Measurements from ENCODE around the gene RPS6KB2. TPM values are rescaled to one million over a fixed set of nuclear protein-coding genes. Genes with fewer than 3 reads are reported as not detected.

RPS6KB2 gene
- polyA plus RNA-seq, 1 donor from 2014 or later = 92.8 TPM

DNA sequence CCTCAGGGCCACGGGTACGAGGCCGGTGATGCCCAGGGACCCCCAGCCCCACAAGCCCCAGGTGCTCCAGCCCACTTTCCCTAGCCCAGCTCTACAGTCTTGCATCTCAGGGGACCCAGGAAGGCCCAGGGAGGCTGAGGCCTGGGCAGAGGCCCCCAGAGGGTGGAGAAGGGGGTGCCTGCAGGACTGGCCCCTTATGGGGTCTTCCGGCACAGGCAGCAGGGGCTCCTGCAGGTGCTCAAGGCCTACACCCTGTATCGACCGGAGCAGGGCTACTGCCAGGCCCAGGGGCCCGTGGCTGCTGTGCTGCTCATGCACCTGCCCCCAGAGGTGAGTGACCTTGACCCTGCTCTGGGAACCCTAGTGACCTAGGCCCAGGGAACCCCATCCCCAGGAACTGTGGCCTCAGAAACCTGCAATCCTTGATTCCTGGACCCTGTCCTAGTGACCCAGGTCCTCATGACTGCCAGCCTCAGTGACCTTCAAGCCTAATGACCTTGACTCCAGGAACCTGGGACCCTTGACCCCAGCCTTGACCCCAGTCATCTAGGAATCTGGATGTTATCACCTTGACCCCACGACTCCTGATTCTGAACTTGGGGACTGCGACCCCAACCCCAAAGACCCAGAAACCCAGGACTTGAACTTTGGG lies 22.5 kb upstream of the RPS6KB2 start:
- Histone ChIP-seq H3K9ac (ENCODE audit: low read length) (no peak overlapping the region), H3K4me3 (ENCODE audit: low read length) (no peak overlapping the region), H4K20me1 (ENCODE audit: insufficient read depth) (no peaks in the 10 kb centered on the region), H3F3A (ENCODE audit: insufficient read depth, low read length, poor library complexity, severe bottlenecking) (no peaks in the 10 kb centered on the region), H2AFZ (ENCODE audit: low read depth, low read length) (no peak overlapping the region), H3K36me3 (ENCODE audit: insufficient read depth, low read length) (no peaks in the 10 kb centered on the region), H3K79me2 (replicated peaks; ENCODE audit: insufficient read depth, low read length) (peaks cover 4% of the 10 kb centered on the region), H3K4me2 (ENCODE audit: low read length) (no peak overlapping the region), H3K27ac (ENCODE audit: low read length) (no peak overlapping the region), H3K27me3 (ENCODE audit: insufficient read depth, low read depth, low read length) (no peaks in the 10 kb centered on the region), H3K9me2 (ENCODE audit: insufficient read depth, low read length) (no peaks in the 10 kb centered on the region), H3K9me3 (ENCODE audit: low read length) (no peaks in the 10 kb centered on the region)
- TF ChIP-seq SMC3 (conservative IDR thresholded peaks at IDR 0.05; ENCODE audit: poor library complexity) (no peak), POLR2AphosphoS5 (IDR thresholded peaks at IDR 0.05) (no peak), EP300 (conservative IDR thresholded peaks at IDR 0.05; ENCODE audit: poor library complexity, severe bottlenecking) (no peak), TAF1 (IDR thresholded peaks at IDR 0.05; ENCODE audit: low read depth) (no peak), RAD21 (conservative IDR thresholded peaks at IDR 0.05) (no peak), MXI1 (conservative IDR thresholded peaks at IDR 0.05; ENCODE audit: poor library complexity, severe bottlenecking) (no peak), EZH2 (IDR thresholded peaks at IDR 0.05; ENCODE audit: borderline replicate concordance, insufficient read depth, low read length, poor library complexity, severe bottlenecking) (no peak)
- TF ChIP-seq, protein P1, sequence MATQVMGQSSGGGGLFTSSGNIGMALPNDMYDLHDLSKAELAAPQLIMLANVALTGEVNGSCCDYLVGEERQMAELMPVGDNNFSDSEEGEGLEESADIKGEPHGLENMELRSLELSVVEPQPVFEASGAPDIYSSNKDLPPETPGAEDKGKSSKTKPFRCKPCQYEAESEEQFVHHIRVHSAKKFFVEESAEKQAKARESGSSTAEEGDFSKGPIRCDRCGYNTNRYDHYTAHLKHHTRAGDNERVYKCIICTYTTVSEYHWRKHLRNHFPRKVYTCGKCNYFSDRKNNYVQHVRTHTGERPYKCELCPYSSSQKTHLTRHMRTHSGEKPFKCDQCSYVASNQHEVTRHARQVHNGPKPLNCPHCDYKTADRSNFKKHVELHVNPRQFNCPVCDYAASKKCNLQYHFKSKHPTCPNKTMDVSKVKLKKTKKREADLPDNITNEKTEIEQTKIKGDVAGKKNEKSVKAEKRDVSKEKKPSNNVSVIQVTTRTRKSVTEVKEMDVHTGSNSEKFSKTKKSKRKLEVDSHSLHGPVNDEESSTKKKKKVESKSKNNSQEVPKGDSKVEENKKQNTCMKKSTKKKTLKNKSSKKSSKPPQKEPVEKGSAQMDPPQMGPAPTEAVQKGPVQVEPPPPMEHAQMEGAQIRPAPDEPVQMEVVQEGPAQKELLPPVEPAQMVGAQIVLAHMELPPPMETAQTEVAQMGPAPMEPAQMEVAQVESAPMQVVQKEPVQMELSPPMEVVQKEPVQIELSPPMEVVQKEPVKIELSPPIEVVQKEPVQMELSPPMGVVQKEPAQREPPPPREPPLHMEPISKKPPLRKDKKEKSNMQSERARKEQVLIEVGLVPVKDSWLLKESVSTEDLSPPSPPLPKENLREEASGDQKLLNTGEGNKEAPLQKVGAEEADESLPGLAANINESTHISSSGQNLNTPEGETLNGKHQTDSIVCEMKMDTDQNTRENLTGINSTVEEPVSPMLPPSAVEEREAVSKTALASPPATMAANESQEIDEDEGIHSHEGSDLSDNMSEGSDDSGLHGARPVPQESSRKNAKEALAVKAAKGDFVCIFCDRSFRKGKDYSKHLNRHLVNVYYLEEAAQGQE (IDR thresholded peaks at IDR 0.05; ENCODE audit: borderline replicate concordance) = no peak
- TF ChIP-seq, protein P2, sequence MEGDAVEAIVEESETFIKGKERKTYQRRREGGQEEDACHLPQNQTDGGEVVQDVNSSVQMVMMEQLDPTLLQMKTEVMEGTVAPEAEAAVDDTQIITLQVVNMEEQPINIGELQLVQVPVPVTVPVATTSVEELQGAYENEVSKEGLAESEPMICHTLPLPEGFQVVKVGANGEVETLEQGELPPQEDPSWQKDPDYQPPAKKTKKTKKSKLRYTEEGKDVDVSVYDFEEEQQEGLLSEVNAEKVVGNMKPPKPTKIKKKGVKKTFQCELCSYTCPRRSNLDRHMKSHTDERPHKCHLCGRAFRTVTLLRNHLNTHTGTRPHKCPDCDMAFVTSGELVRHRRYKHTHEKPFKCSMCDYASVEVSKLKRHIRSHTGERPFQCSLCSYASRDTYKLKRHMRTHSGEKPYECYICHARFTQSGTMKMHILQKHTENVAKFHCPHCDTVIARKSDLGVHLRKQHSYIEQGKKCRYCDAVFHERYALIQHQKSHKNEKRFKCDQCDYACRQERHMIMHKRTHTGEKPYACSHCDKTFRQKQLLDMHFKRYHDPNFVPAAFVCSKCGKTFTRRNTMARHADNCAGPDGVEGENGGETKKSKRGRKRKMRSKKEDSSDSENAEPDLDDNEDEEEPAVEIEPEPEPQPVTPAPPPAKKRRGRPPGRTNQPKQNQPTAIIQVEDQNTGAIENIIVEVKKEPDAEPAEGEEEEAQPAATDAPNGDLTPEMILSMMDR (IDR thresholded peaks at IDR 0.05; ENCODE audit: poor library complexity, severe bottlenecking) = no peak

DNA sequence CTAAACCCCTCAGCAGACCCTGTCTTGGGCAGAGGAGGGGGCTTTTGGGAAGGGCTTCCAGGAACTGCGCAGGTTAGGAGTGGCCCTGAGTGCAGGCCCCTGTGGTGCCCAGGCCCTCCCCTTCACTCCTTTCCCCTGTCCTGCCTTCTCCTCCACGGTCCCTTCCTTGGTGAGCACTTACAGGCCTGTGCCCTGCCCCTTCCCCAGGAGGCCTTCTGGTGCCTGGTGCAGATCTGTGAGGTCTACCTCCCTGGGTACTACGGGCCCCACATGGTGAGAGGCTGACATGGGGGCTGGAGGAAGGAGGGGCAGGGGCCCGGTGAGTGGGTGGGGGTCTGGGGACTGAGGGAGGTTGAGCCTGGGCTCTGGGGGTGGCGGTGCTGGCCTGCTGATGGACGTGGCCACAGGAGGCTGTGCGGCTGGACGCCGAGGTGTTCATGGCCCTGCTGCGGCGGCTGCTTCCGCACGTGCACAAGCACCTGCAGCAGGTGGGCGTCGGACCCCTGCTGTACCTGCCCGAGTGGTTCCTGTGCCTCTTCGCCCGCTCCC lies 21.8 kb upstream of the RPS6KB2 start:
- no peak overlapping the region for H3K4me3 ChIP-seq (ENCODE audit: low read length)
- no peak for TF ChIP-seq EP300 (conservative IDR thresholded peaks at IDR 0.05; ENCODE audit: poor library complexity, severe bottlenecking)
- TF ChIP-seq SMC3 (conservative IDR thresholded peaks at IDR 0.05; ENCODE audit: poor library complexity) = no peak
- TF ChIP-seq RAD21 (conservative IDR thresholded peaks at IDR 0.05) = no peak
- no peak for TF ChIP-seq MXI1 (conservative IDR thresholded peaks at IDR 0.05; ENCODE audit: poor library complexity, severe bottlenecking)
- H3K27me3 ChIP-seq (ENCODE audit: insufficient read depth, low read depth, low read length) = no peaks in the 10 kb centered on the region
- no peaks in the 10 kb centered on the region for H3K9me2 ChIP-seq (ENCODE audit: insufficient read depth, low read length)
- no peak overlapping the region for H2AFZ ChIP-seq (ENCODE audit: low read depth, low read length)
- H4K20me1 ChIP-seq (ENCODE audit: insufficient read depth) = no peaks in the 10 kb centered on the region
- H3F3A ChIP-seq (ENCODE audit: insufficient read depth, low read length, poor library complexity, severe bottlenecking) = no peaks in the 10 kb centered on the region
- no peak overlapping the region for H3K9ac ChIP-seq (ENCODE audit: low read length)
- H3K4me2 ChIP-seq (ENCODE audit: low read length) = no peak overlapping the region
- H3K27ac ChIP-seq (ENCODE audit: low read length) = no peak overlapping the region
- H3K36me3 ChIP-seq (ENCODE audit: insufficient read depth, low read length) = no peaks in the 10 kb centered on the region
- H3K9me3 ChIP-seq (ENCODE audit: low read length) = no peaks in the 10 kb centered on the region
- H3K79me2 ChIP-seq (replicated peaks; ENCODE audit: insufficient read depth, low read length) = no peaks in the 10 kb centered on the region
